ENCODE results near the gene OR2K2.
"Not testable (repeated sequence)": the region's sequence is repeated elsewhere in the genome, so short reads cannot be mapped to it uniquely, and the experiment has no call there.

The OR2K2 gene

DNA sequence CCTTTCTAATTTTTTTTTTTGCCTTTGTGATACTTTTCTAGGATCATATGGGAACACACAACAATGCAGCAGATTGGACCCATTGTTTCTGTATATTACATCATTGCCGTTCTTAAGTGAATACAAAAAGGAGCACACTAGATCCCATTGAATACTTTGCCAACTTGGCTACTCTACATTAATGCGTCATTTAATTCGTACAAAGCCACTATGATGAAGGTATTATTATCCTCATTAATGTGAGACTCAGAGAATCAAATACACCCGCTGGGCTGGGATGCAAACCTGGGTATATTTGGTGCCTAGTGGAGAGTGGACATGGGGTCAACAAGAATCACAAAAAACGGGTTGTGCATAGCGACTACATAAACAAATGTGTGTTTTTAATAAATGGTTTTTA, 31.9 kb downstream of the OR2K2 start:
- DNase-seq (ENCODE audit: low read depth in 2 of 2), result no peak

DNA sequence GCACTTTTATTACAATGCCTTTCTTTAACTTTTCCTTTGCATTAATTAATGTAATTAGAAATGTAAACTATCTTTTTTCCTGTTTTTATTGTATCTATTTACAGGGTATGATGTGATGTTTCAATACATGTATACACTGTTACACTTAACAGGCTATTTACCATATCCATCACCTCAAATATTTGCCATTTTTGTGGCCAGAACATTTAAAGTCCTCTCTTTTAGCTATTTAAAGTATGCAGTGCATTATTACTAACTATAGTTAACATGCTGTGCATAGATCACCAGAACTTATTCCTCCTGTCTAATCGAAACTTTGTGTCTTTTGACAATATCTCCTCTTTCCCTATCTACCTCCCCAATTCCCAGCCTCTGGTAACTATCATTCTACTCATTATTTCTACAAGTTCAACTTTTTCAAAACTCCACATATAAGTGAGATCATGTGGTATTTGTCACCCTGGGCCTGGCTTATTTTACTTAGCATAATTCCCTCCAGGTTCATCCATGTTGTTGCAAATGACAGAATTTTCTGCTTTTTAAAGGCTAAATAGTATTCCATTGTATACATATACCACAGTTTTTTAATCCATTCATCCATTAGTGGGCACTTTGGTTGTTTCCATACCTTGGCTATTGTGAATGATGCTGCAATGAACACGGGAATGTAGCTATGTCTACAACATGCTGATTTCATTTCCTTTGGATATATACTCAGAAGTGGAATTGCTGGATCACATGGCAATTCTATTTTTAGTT, 32.8 kb downstream of the OR2K2 start:
- no peak for DNase-seq (ENCODE audit: low read depth in 2 of 2)

DNA sequence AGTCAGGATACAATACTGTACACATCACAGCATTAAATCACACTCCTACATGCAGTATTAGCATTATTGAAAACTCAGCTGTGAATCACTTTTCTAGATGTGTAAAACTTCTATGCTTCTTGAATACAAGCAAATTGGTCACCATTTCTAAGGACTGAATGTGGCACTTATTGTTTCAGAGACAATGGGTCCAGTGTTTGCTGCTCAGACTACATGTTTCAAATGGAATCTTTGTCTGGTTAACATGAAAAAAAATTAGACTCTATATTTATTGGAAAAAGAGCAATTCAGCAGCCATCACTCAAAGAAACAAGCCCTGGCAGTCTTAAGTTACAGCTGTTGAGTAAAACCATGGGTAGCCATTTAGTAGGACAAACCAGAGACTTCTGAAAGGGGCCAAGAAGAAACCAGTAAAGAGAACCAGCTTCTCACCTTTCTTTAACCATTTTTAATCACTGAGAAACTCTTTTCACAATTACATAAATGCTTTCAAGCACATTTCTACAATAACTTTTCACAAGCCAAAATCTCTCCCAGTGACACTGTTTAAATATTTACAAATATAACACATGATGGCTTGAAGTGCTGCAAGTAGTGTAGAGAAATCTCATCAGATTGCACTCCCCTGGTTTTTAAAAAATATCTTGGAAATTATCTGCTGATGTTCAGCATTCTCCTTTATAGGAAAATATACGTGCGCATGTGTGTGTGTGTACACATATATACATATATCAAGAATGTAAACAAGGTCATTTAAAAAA, 35.2 kb downstream of the OR2K2 start:
- no peak for DNase-seq (ENCODE audit: low read depth in 2 of 2)

DNA sequence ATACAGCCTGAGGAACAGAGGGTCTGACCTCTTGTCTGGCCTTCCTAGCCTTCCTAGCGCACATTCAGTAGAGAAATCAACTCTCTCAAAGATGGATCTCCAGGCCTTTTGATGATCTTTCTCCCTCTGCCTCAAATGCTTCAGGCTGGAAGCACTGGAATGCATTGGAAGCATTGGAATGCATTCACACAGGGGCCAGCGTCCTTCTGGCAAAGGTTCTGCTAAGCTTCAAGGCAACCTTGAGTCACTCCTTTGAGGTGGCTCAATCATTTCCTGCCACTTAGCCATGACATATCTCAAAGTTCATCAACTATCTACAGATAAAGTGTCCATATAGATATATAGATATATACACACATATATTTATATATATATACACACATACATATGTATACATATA, 42.9 kb downstream of the OR2K2 start:
- no peak for DNase-seq (ENCODE audit: low read depth in 2 of 2)

DNA sequence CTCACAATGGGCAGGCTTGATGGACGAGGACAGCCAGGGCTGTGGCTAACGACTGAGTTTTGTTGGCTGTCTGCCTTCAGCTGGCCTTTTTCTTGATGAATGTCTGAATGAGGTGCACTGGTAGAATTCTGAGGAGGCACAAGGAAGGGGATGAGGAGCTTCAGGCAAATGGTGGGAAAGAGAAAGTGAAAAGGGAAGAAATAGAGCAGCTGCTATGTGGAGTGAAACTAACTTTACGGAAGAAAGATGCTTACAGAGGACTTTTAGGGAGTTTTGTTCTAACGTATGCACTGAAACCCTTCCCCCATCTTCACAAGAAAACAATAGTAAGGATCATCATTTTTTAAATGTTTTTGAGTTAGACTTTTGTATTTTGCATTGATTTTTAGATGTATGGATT, 45.3 kb downstream of the OR2K2 start:
- DNase-seq (ENCODE audit: low read depth in 2 of 2), result no peak

DNA sequence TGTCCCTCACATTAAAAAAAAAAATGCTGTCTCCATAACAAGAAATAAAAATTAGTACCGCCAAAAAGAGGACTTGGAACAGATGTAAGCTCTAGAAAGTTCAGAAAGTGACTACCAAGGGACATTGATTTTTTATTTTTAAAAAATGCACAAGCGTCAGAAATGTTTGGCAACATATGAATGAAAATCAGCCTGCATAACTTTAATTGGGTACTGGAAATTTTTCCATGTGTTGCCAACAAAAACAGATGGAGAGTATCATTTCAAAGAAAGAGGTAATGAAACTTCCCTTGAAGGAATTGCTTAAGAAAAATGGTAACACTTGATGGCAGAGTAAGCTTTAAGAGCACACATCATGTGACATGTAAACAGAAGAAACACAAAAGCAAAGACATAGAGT, 47.2 kb downstream of the OR2K2 start:
- DNase-seq (ENCODE audit: low read depth in 2 of 2), result no peak

DNA sequence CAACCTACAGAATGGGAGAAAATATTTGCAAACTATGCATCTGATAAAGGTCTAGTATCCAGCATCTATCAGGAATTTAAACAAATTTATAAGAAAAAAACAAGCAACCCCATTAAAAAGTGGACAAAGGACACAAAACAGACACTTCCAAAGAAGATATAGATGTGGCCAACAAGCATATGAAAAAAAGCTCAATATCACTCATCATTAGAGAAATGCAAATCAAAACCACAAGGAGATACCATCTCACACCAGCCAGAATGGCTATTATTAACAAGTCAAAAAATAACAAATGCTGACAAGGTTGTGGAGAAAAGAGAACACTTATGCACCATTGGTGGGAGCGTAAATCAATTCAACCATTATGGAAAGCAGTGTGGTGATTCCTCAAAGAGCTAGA, 49.2 kb downstream of the OR2K2 start:
- DNase-seq (ENCODE audit: low read depth in 2 of 2), result not testable (repeated sequence)

Measured in stimulated activated CD8-positive, alpha-beta memory T cell treated with anti-CD3 and anti-CD28 coated beads, Interleukin-15, amount 100 ng/mL, for 4 hours (primary cell).